Glutamatergic neuron (in vitro differentiated cells): ENCODE measurements around the gene PODXL. TPM values are rescaled to one million over a fixed set of nuclear protein-coding genes. Genes with fewer than 3 reads are reported as not detected.

Source experiments
- DNase-seq: peaks from one replicate; pipeline ENCODE4 v3.0.0; 2022
- H3K27ac Mint-ChIP-seq: one replicate; pipeline ENCODE4 v1.8.0; 2020; ENCODE audit warnings: mild to moderate bottlenecking, mixed read lengths, inconsistent platforms; ENCODE audit not compliant: unreplicated experiment
- H3K27me3 Mint-ChIP-seq: one replicate; pipeline ENCODE4 v1.8.0; 2020; ENCODE audit warnings: mild to moderate bottlenecking, moderate library complexity, mixed read lengths, inconsistent platforms; ENCODE audit not compliant: unreplicated experiment
- H3K36me3 Mint-ChIP-seq: one replicate; pipeline ENCODE4 v1.8.0; 2020; ENCODE audit warnings: mild to moderate bottlenecking, mixed read lengths, inconsistent platforms; ENCODE audit not compliant: unreplicated experiment
- H3K4me1 Mint-ChIP-seq: one replicate; pipeline ENCODE4 v1.8.0; 2020; ENCODE audit warnings: mild to moderate bottlenecking, low read depth, mixed read lengths, inconsistent platforms; ENCODE audit not compliant: unreplicated experiment
- H3K4me3 Mint-ChIP-seq: one replicate; pipeline ENCODE4 v1.8.0; 2020; ENCODE audit warnings: mild to moderate bottlenecking, mixed read lengths, inconsistent platforms; ENCODE audit not compliant: unreplicated experiment
- H3K9me3 Mint-ChIP-seq: one replicate; pipeline ENCODE4 v1.8.0; 2020; ENCODE audit warnings: mild to moderate bottlenecking, moderate library complexity, mixed read lengths, inconsistent platforms; ENCODE audit not compliant: unreplicated experiment
- CTCF ChIP-seq: fragments of 200-600 bp; sonication (generic); IDR thresholded peaks from one replicate; pipeline ENCODE4 v1.5.0; 2021; ENCODE audit not compliant: partially characterized antibody, unreplicated experiment
- total RNA-seq: library from RNA; stranded (reverse); fragmentation: NEBNext Ultra II Directional; extraction: Animal tissue kit (Norgen Biotek cat#: 25700); gene quantifications from one replicate; pipeline ENCODE4 v1.2.1, GENCODE V29; 2021; ENCODE audit not compliant: unreplicated experiment

Gene PODXL
- total RNA-seq, 1 donor from 2014 or later: 12.3 TPM

GRCh38 chr7:131581241-131582051 is 25.0 kb upstream of the PODXL start:
- Mint-ChIP-seq H3K4me1 (peaks cover 3% of the 10 kb centered on the region), H3K27me3 (peaks cover 3% of the 10 kb centered on the region), H3K9me3 (no peaks in the 10 kb centered on the region), H3K4me3 (no peak overlapping the region), H3K27ac (no peak overlapping the region), H3K36me3 (no peaks in the 10 kb centered on the region)
- no peak for DNase-seq
- TF ChIP-seq CTCF: no peak

- Mint-ChIP-seq H3K9me3 (peaks cover 3% of the 10 kb centered on the region), H3K27me3 (peaks cover 3% of the 10 kb centered on the region), H3K4me3 (no peak overlapping the region), H3K4me1 (peaks cover 3% of the 10 kb centered on the region), H3K27ac (no peak overlapping the region), H3K36me3 (peaks cover 4% of the 10 kb centered on the region)
- no peak for TF ChIP-seq CTCF
- no peak for DNase-seq
Observed at GRCh38 chr7:131578602-131579001, 22.2 kb upstream of the PODXL start.

GRCh38 chr7:131574741-131575140 is 18.3 kb upstream of the PODXL start:
- Mint-ChIP-seq H3K27ac (no peak overlapping the region), H3K9me3 (peaks cover 3% of the 10 kb centered on the region), H3K27me3 (peaks cover 3% of the 10 kb centered on the region), H3K4me1 (peaks cover 7% of the 10 kb centered on the region), H3K4me3 (no peak overlapping the region), H3K36me3 (peaks cover 4% of the 10 kb centered on the region)
- DNase-seq: no peak
- no peak for TF ChIP-seq CTCF

DNA sequence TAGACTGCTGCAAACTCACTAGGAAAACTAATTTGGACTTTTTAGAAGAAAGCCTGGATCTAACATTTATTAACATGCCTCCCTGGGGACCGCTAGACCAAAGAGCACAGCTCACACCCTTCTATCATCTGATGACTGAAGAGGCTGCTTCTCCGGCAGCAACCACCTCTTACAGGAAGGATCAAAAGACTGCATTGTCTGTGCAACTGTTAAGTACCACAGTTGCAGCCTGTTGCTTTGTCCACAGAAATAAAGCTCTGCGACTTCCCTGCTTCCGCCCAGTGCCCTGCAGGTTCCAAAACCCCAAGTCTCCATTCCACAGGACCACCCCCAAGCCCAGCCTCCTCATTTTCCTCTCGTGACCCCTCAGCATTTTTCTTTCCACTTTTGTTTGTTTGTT is 14.0 kb upstream of the PODXL start:
- Mint-ChIP-seq H3K36me3 (peaks cover 4% of the 10 kb centered on the region), H3K27ac (no peak overlapping the region), H3K27me3 (peaks cover 3% of the 10 kb centered on the region), H3K4me1 (peaks cover 13% of the 10 kb centered on the region), H3K9me3 (peaks cover 3% of the 10 kb centered on the region), H3K4me3 (no peak overlapping the region)
- DNase-seq: no peak
- TF ChIP-seq CTCF: no peak

GRCh38 chr7:131568970-131569369 is 12.5 kb upstream of the PODXL start:
- peaks cover 13% of the 10 kb centered on the region for H3K4me1 Mint-ChIP-seq
- no peak for TF ChIP-seq CTCF
- H3K27me3 Mint-ChIP-seq: peaks cover 3% of the 10 kb centered on the region
- DNase-seq: no peak
- peak overlapping the region; percentile 8 for H3K27ac Mint-ChIP-seq
- no peak overlapping the region for H3K4me3 Mint-ChIP-seq
- no peaks in the 10 kb centered on the region for H3K36me3 Mint-ChIP-seq
- no peaks in the 10 kb centered on the region for H3K9me3 Mint-ChIP-seq
